GM19035 (cell line): Measurements from ENCODE around the gene C15orf39.

Source experiments
- ATAC-seq: cut with Tn5 transposase; IDR thresholded peaks from one replicate; pipeline ENCODE4 v1.9.1; 2021; ENCODE audit not compliant: unreplicated experiment

The C15orf39 gene

GRCh38 chr15:75171408-75171807, 30.3 kb upstream of the C15orf39 start:
- no peak for ATAC-seq

GRCh38 chr15:75172284-75172820, 29.3 kb upstream of the C15orf39 start:
- no peak for ATAC-seq

- ATAC-seq = no peak
These were observed 27.6 kb upstream of the C15orf39 start for GRCh38 chr15:75174102-75174501.

GRCh38 chr15:75174729-75175128, 27.0 kb upstream of the C15orf39 start:
- ATAC-seq = no peak

GRCh38 chr15:75176396-75176761, 25.3 kb upstream of the C15orf39 start:
- ATAC-seq = no peak

GRCh38 chr15:75177360-75178071, 24.2 kb upstream of the C15orf39 start:
- ATAC-seq = no peak

GRCh38 chr15:75178171-75178937, 23.3 kb upstream of the C15orf39 start:
- ATAC-seq = no peak

- ATAC-seq = no peak
These were observed 22.5 kb upstream of the C15orf39 start for GRCh38 chr15:75178938-75179745.

- no peak for ATAC-seq
These were observed 21.9 kb upstream of the C15orf39 start for GRCh38 chr15:75179746-75180140.

GRCh38 chr15:75181780-75182179, 19.9 kb upstream of the C15orf39 start:
- no peak for ATAC-seq

- no peak for ATAC-seq
These were observed 19.2 kb upstream of the C15orf39 start for GRCh38 chr15:75182187-75183131.

GRCh38 chr15:75185271-75186029, 16.2 kb upstream of the C15orf39 start:
- ATAC-seq = no peak

GRCh38 chr15:75186044-75186443, 15.6 kb upstream of the C15orf39 start:
- no peak for ATAC-seq

- no peak for ATAC-seq
These were observed 13.2 kb upstream of the C15orf39 start for GRCh38 chr15:75188499-75188898.

- ATAC-seq = no peak
These were observed 10.4 kb upstream of the C15orf39 start for GRCh38 chr15:75191235-75191634.

- ATAC-seq = no peak
These were observed 9.4 kb upstream of the C15orf39 start for GRCh38 chr15:75192307-75192706.

GRCh38 chr15:75193272-75193671, 8.4 kb upstream of the C15orf39 start:
- ATAC-seq = no peak

- no peak for ATAC-seq
These were observed 7.7 kb upstream of the C15orf39 start for GRCh38 chr15:75193976-75194375.

GRCh38 chr15:75194397-75194796, 7.3 kb upstream of the C15orf39 start:
- no peak for ATAC-seq
